OCI-LY7 (cell line): ENCODE results near the gene ANAPC16. TPM values are rescaled to one million over a fixed set of nuclear protein-coding genes. Genes with fewer than 3 reads are reported as not detected.
"Not testable (repeated sequence)": the region's sequence is repeated elsewhere in the genome, so short reads cannot be mapped to it uniquely, and the experiment has no call there.

Experiments
- BruUV-seq: library from RNA; stranded (reverse); fragments of 400-500 nt; replicated peaks from 2 replicates; lab custom pipeline; 2021; lab: Mats Ljungman, UMichigan
- CTCF ChIA-PET: fragments of 300-600 bp; sonication (Branson Sonifier 250); formaldehyde crosslinking; loops from one replicate; lab custom pipeline; 2022; ENCODE audit warnings: antibody characterized with exemption; ENCODE audit not compliant: unreplicated experiment; lab: Charles Lee
- POLR2A ChIA-PET: fragments of 300-600 bp; sonication (Branson Sonifier 250); formaldehyde crosslinking; loops from one replicate; lab custom pipeline; 2022; ENCODE audit warnings: antibody characterized with exemption; lab: Charles Lee
- DNase-seq: peaks from one replicate; pipeline ENCODE4 v3.0.0-alpha.2; 2015; ENCODE audit warnings: low spot score
- H2AFZ ChIP-seq: fragments of 200-600 bp; sonication (generic), shearing (Covaris generic); 2 replicates; pipeline ENCODE4 v1.6.1; 2014; ENCODE audit warnings: mild to moderate bottlenecking, antibody characterized with exemption, low read length, moderate library complexity
- H3K27ac ChIP-seq: fragments of 200-600 bp; sonication (generic); 2 replicates; pipeline ENCODE4 v1.5.1; 2014; ENCODE audit warnings: mixed run types, low read depth, mild to moderate bottlenecking, moderate library complexity, low read length, inconsistent platforms; ENCODE audit not compliant: poor library complexity, severe bottlenecking
- H3K36me3 ChIP-seq: fragments of 200-600 bp; sonication (generic); 2 replicates; pipeline ENCODE4 v1.6.1; 2014; ENCODE audit warnings: mild to moderate bottlenecking, antibody characterized with exemption, low read length, moderate library complexity, mixed read lengths; ENCODE audit not compliant: insufficient read depth
- H3K4me1 ChIP-seq: fragments of 200-600 bp; sonication (generic); 2 replicates; pipeline ENCODE4 v1.5.1; 2014; ENCODE audit warnings: mild to moderate bottlenecking, low read length; ENCODE audit not compliant: insufficient read depth, poor library complexity, severe bottlenecking
- H3K4me2 ChIP-seq: fragments of 200-600 bp; sonication (generic); 2 replicates; pipeline ENCODE4 v1.6.1; 2014; ENCODE audit warnings: mild to moderate bottlenecking, low read length
- H3K4me3 ChIP-seq: fragments of 200-600 bp; sonication (generic); 2 replicates; pipeline ENCODE4 v1.5.1; 2014; ENCODE audit warnings: mild to moderate bottlenecking, low read depth, low read length; ENCODE audit not compliant: poor library complexity, severe bottlenecking
- H3K79me2 ChIP-seq: fragments of 200-600 bp; sonication (generic); 2 replicates; pipeline ENCODE4 v1.6.1; 2016; ENCODE audit warnings: low read depth, mild to moderate bottlenecking, low read length, moderate library complexity, mixed read lengths; ENCODE audit not compliant: insufficient read depth
- H3K9me2 ChIP-seq: fragments of 200-600 bp; sonication (generic); 2 replicates; pipeline ENCODE4 v1.6.1; 2016; ENCODE audit warnings: mild to moderate bottlenecking, low read length, mixed read lengths; ENCODE audit not compliant: insufficient read depth
- H3K9me3 ChIP-seq: fragments of 200-600 bp; sonication (generic); 2 replicates; pipeline ENCODE4 v1.6.1; 2014; ENCODE audit warnings: mild to moderate bottlenecking, mixed run types, low read length, mixed read lengths
- H4K20me1 ChIP-seq: fragments of 200-600 bp; sonication (generic); 2 replicates; pipeline ENCODE4 v1.6.1; 2014; ENCODE audit warnings: mild to moderate bottlenecking, antibody characterized with exemption, low read length, moderate library complexity, mixed read lengths; ENCODE audit not compliant: insufficient read depth
- EZH2phosphoT487 ChIP-seq: fragments of 200-600 bp; sonication (generic); IDR thresholded peaks from 2 replicates; pipeline ENCODE4 v1.6.1; 2018; ENCODE audit warnings: low read depth, borderline replicate concordance, mild to moderate bottlenecking, mixed run types, antibody characterized with exemption, low read length, moderate library complexity, mixed read lengths
- intact Hi-C: fragments of 100-400 bp; cut with micrococcal nuclease; formaldehyde crosslinking; loops from one replicate; pipeline ENCODE4 v1.10.0; 2022; ENCODE audit not compliant: unreplicated experiment
- total RNA-seq, 2 experiments: library from RNA; depleted of rRNA in 1 of 2; stranded (reverse); fragments of >200 nt in 1 of 2; shearing (Covaris generic) in 1 of 2; gene quantifications; 2 replicates each; pipeline ENCODE4 v1.2.3, GENCODE V29; 2014 to 2022
- TF ChIP-seq, protein P1 (sequence below): fragments of 200-600 bp; sonication (generic); conservative IDR thresholded peaks from 2 replicates; pipeline ENCODE4 v1.5.1; 2014; ENCODE audit warnings: mild to moderate bottlenecking, antibody characterized with exemption, low read length, moderate library complexity, mixed read lengths

Gene ANAPC16
- total RNA-seq, 2 experiments from 2014 or later: 68.0 to 92.8 TPM

DNA sequence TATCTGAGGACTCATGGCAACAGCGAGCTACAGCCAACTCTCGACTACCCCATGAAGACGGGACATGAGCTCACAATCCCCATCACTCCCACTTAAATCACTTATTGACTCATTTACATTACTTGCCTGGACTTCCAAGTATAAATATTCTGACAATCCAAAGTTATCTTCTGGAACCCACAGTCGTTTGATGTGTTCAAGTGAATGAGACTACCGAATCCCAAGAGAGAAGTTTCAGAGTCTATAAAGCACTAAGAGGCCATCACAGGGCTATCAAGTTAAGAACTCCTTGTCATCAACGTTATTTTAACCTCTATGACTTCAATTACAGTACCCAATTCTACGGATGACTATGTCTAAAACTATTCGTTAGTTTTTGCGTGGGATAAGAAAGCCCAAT lies 11.5 kb upstream of the ANAPC16 start:
- no peak overlapping the region for H3K4me3 ChIP-seq
- H3K79me2 ChIP-seq: no peaks in the 10 kb centered on the region
- no peaks in the 10 kb centered on the region for H3K9me2 ChIP-seq
- peaks cover 71% of the 10 kb centered on the region for H3K36me3 ChIP-seq
- H4K20me1 ChIP-seq: no peaks in the 10 kb centered on the region
- H3K9me3 ChIP-seq: no peaks in the 10 kb centered on the region
- intact Hi-C loops: no loop called here
- H3K4me2 ChIP-seq: no peak overlapping the region
- TF ChIP-seq, protein P1, sequence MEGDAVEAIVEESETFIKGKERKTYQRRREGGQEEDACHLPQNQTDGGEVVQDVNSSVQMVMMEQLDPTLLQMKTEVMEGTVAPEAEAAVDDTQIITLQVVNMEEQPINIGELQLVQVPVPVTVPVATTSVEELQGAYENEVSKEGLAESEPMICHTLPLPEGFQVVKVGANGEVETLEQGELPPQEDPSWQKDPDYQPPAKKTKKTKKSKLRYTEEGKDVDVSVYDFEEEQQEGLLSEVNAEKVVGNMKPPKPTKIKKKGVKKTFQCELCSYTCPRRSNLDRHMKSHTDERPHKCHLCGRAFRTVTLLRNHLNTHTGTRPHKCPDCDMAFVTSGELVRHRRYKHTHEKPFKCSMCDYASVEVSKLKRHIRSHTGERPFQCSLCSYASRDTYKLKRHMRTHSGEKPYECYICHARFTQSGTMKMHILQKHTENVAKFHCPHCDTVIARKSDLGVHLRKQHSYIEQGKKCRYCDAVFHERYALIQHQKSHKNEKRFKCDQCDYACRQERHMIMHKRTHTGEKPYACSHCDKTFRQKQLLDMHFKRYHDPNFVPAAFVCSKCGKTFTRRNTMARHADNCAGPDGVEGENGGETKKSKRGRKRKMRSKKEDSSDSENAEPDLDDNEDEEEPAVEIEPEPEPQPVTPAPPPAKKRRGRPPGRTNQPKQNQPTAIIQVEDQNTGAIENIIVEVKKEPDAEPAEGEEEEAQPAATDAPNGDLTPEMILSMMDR: no peak
- no peak for TF ChIP-seq EZH2phosphoT487
- no peak overlapping the region for H3K27ac ChIP-seq
- CTCF ChIA-PET: no interaction called here
- no peak overlapping the region for H2AFZ ChIP-seq
- BruUV-seq: no TSS peak
- H3K4me1 ChIP-seq: peaks cover 13% of the 10 kb centered on the region
- POLR2A ChIA-PET: no interaction called here
- DNase-seq: no peak

DNA sequence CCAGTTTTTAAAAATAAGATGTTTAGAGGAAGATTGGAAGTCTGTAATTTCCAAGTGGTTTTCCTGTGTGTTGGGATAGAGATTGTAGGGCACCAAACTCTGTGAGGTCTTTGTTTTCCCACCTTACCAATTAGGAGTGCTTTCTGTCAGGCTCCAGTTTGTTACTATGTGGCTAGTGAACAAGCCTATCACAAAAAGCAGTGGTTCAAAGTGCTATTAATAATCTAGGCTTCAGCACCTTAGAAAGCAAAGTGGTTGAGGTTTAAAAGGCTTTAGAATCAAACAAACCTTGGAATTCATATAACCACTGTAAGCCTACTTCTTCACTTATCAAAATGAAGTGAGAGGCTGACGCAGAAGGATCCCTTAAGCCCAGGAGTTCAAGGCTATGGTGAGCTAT lies 11.1 kb upstream of the ANAPC16 start:
- Histone ChIP-seq H3K9me3 (no peaks in the 10 kb centered on the region), H3K4me1 (peaks cover 14% of the 10 kb centered on the region), H3K79me2 (no peaks in the 10 kb centered on the region), H3K4me3 (no peak overlapping the region), H2AFZ (no peak overlapping the region), H3K36me3 (peaks cover 71% of the 10 kb centered on the region), H3K4me2 (no peak overlapping the region), H3K27ac (no peak overlapping the region), H3K9me2 (no peaks in the 10 kb centered on the region), H4K20me1 (no peaks in the 10 kb centered on the region)
- ChIA-PET CTCF (no interaction called here), POLR2A (no interaction called here)
- BruUV-seq: no TSS peak
- TF ChIP-seq EZH2phosphoT487: no peak
- TF ChIP-seq, protein P1: no peak
- intact Hi-C loops: no loop called here
- DNase-seq: no peak

DNA sequence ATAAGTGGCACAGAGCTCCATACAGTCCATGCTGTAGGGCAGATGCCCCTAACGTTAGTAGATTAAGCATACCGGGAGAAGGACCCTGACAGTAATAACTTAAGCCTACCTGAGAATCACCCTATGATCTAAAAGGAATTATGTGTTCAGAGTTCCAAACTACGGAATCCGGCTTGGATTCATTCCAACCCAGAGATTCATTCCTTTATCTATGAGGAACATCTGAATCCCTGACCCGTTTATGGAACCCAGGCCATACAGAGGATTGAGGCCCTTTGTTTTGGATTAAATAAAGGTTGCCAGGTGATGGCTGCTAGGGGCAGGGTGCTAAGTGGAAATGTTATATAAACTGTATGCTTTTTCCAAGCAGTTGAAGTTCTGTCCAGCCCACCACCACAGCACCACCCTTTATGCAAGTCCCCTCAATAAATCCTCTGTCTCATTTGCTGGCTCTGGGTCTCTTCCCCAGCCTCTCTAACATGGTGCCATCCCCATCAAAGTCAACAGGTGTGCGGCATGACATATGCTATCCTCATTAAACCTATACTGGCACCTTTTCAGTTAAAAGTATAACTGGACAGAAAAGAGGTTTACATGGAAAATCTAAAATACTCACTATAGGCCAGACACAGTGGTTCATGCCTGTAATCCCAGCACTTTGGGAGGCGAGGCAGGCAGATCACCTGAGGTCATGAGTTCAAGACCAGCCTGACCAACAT lies 9.1 kb upstream of the ANAPC16 start:
- CTCF ChIA-PET: no interaction called here
- POLR2A ChIA-PET: interaction anchor here (0.7 kb wide), 1 partner anchor 1623 kb away, joined by 4 read pairs; no protein-coding TSS in a partner anchor
- Histone ChIP-seq H4K20me1 (no peaks in the 10 kb centered on the region), H3K9me2 (no peaks in the 10 kb centered on the region), H3K4me3 (no peak overlapping the region), H3K4me2 (no peak overlapping the region), H3K36me3 (peaks cover 68% of the 10 kb centered on the region), H3K27ac (no peak overlapping the region), H3K9me3 (no peaks in the 10 kb centered on the region), H3K79me2 (no peaks in the 10 kb centered on the region), H2AFZ (no peak overlapping the region), H3K4me1 (peaks cover 14% of the 10 kb centered on the region)
- TF ChIP-seq EZH2phosphoT487: no peak
- TF ChIP-seq, protein P1: no peak
- DNase-seq: no peak
- intact Hi-C loops: no loop called here
- BruUV-seq: no TSS peak

DNA sequence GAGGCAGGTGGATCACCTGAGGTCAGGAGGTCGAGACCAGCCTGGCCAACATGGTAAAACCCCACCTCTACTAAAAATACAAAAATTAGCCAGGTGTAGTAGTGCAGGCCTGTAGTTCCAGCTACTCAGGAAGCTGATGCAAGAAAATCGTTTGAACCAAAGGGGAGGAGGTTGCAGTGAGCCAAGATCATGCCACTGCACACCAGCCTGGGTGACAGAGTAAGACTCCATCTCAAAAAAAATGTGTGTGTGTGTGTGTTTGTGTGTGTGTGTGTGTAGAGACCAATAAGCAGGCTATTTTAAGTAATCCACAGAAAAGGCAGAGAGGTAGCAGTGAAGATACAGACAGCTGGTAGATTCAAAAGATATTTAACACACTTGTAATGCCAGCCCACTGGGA lies 7.3 kb upstream of the ANAPC16 start:
- ChIA-PET POLR2A (interaction anchor here (0.7 kb wide), 1 partner anchor 52 kb away, joined by 4 read pairs; no protein-coding TSS in a partner anchor), CTCF (interaction anchor here (0.5 kb wide), 1 partner anchor 8 kb away, joined by 3 read pairs; no protein-coding TSS in a partner anchor)
- Histone ChIP-seq H3K4me1 (peaks cover 14% of the 10 kb centered on the region), H3K27ac (peak overlapping the region; percentile 46), H3K36me3 (peaks cover 54% of the 10 kb centered on the region)
- H3K4me2 ChIP-seq, BruUV-seq, H3K9me3 ChIP-seq, H4K20me1 ChIP-seq, intact Hi-C loops, H3K9me2 ChIP-seq, H2AFZ ChIP-seq, H3K79me2 ChIP-seq, H3K4me3 ChIP-seq: not testable (repeated sequence)
- DNase-seq: peak; percentile 41
